WTC11 (cell line): ENCODE results near the gene COX4I1. TPM values are rescaled to one million over a fixed set of nuclear protein-coding genes. Genes with fewer than 3 reads are reported as not detected.

Source experiments
- ATAC-seq: fragments of 200-7000 bp; cut with Tn5 transposase; 2 replicates; pipeline ENCODE4 v1.10.0; 2021; ENCODE audit warnings: mild to moderate bottlenecking, moderate library complexity
- CTCF ChIA-PET: fragments of 300-600 bp; sonication (Branson Sonifier 250); formaldehyde crosslinking; loops from one replicate; lab custom pipeline; 2021; ENCODE audit warnings: antibody characterized with exemption; lab: Charles Lee
- POLR2A ChIA-PET: fragments of 350-600 bp; sonication (Branson Sonifier 250); formaldehyde crosslinking; loops from one replicate; lab custom pipeline; 2021; ENCODE audit warnings: antibody characterized with exemption; lab: Charles Lee
- DNase-seq: peaks from one replicate; pipeline ENCODE4 v3.0.0; 2021; ENCODE audit warnings: low spot score
- H3K27ac Mint-ChIP-seq: 2 replicates; pipeline ENCODE4 v1.8.0; 2021; ENCODE audit warnings: mixed read lengths
- H3K27me3 Mint-ChIP-seq: 2 replicates; pipeline ENCODE4 v1.8.0; 2021; ENCODE audit warnings: low read depth, mild to moderate bottlenecking, moderate library complexity, mixed read lengths
- H3K36me3 Mint-ChIP-seq: 2 replicates; pipeline ENCODE4 v1.8.0; 2021; ENCODE audit warnings: mixed read lengths
- H3K4me1 Mint-ChIP-seq: 2 replicates; pipeline ENCODE4 v1.8.0; 2022; ENCODE audit warnings: mixed read lengths
- H3K4me3 Mint-ChIP-seq: 2 replicates; pipeline ENCODE4 v1.8.0; 2021; ENCODE audit warnings: mild to moderate bottlenecking, moderate library complexity, mixed read lengths
- H3K9me3 Mint-ChIP-seq: 2 replicates; pipeline ENCODE4 v1.8.0; 2021; ENCODE audit warnings: mixed read lengths
- ELF4 ChIP-seq: sonication (generic); formaldehyde crosslinking; IDR thresholded peaks from 2 replicates; pipeline ENCODE4 v1.8.1; 2022; ENCODE audit warnings: low read depth, mild to moderate bottlenecking, moderate library complexity, missing genetic modification reagents
- ETV6 ChIP-seq: sonication (generic); formaldehyde crosslinking; IDR thresholded peaks from 2 replicates; pipeline ENCODE4 v1.8.1; 2022; ENCODE audit warnings: mild to moderate bottlenecking, missing genetic modification reagents
- KAT7 ChIP-seq: sonication (generic); formaldehyde crosslinking; IDR thresholded peaks from 2 replicates; pipeline ENCODE4 v1.8.1; 2023; ENCODE audit warnings: missing genetic modification reagents, mild to moderate bottlenecking, borderline replicate concordance
- NFYB ChIP-seq: sonication (generic); formaldehyde crosslinking; conservative IDR thresholded peaks from 2 replicates; pipeline ENCODE4 v1.8.0; 2022; ENCODE audit warnings: low read depth, missing genetic modification reagents
- RORB ChIP-seq: fragments of 250-450 bp; sonication (Bioruptor Pico); IDR thresholded peaks from 2 replicates; pipeline ENCODE4 v1.9.0; 2021; ENCODE audit warnings: mild to moderate bottlenecking
- ZNF263 ChIP-seq: sonication (generic); formaldehyde crosslinking; IDR thresholded peaks from 2 replicates; pipeline ENCODE4 v1.8.1; 2022; ENCODE audit warnings: low read depth, mild to moderate bottlenecking, moderate library complexity, missing genetic modification reagents
- total RNA-seq: library from RNA; stranded (reverse); gene quantifications from 3 replicates; pipeline ENCODE4 v1.2.3, GENCODE V29; 2021
- TF ChIP-seq, protein P1 (sequence below): sonication (generic); formaldehyde crosslinking; IDR thresholded peaks from 2 replicates; pipeline ENCODE4 v1.8.1; 2022; ENCODE audit warnings: missing genetic modification reagents, borderline replicate concordance
- TF ChIP-seq, protein P2 (sequence below): sonication (generic); formaldehyde crosslinking; IDR thresholded peaks from 2 replicates; pipeline ENCODE4 v1.8.0; 2022; ENCODE audit warnings: missing genetic modification reagents
- TF ChIP-seq, protein P3 (sequence below): sonication (generic); formaldehyde crosslinking; IDR thresholded peaks from 2 replicates; pipeline ENCODE4 v1.8.0; 2022; ENCODE audit warnings: mild to moderate bottlenecking, missing genetic modification reagents
- TF ChIP-seq, protein P4 (sequence below): fragments of 200-600 bp; IDR thresholded peaks from 2 replicates; pipeline ENCODE4 v1.8.0; 2022; ENCODE audit warnings: antibody characterized with exemption
- TF ChIP-seq, protein P5 (sequence below): fragments of 250-450 bp; sonication (Bioruptor Pico); conservative IDR thresholded peaks from 2 replicates; pipeline ENCODE4 v1.9.0; 2021; ENCODE audit warnings: mild to moderate bottlenecking

Gene COX4I1
- total RNA-seq, 1 experiment from 2014 or later: 618 TPM

DNA sequence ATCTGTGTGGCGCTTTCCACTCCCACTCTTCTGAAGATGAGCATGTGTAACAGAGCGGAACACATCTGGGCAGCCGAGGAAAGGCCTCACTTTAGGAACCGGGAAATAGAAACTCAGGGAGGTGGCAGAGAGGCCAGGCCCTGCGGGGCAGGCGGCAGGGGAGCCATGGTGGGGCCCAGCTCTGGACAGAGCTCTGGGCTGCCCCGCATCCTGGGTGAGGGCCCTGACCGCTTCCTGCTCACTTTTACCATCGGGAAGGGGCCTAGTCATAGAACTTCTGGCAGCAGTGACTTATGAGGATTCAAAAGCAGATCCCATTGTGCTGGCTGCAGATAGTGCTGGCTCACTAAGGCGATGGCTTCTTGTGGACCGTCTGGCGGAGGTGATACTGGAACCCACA, 22.6 kb downstream of the COX4I1 start (continued):
- TF ChIP-seq, protein P1, sequence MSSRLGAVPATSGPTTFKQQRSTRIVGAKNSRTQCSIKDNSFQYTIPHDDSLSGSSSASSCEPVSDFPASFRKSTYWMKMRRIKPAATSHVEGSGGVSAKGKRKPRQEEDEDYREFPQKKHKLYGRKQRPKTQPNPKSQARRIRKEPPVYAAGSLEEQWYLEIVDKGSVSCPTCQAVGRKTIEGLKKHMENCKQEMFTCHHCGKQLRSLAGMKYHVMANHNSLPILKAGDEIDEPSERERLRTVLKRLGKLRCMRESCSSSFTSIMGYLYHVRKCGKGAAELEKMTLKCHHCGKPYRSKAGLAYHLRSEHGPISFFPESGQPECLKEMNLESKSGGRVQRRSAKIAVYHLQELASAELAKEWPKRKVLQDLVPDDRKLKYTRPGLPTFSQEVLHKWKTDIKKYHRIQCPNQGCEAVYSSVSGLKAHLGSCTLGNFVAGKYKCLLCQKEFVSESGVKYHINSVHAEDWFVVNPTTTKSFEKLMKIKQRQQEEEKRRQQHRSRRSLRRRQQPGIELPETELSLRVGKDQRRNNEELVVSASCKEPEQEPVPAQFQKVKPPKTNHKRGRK: no peak
- TF ChIP-seq ELF4 (CRISPR knock-in tag): no peak

DNA sequence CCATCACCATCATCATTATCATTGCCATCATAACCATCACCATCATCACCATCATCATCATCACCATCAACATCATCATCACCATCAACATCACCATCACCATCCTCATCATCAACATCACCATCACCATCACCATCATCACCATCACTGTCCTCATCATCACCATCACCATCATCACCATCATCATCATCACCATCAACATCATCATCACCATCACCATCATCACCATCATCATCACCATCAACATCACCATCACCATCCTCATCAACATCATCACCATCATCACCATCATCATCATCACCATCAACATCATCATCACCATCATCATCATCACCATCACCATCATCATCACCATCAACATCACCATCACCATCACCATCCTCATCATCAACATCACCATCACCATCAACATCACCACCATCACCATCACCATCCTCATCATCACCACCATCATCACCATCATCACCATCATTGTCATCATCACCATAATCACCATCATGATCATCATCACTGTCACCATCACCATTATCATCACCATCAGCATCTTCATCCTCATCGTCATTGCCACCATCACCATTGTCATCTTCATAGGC, 23.9 kb downstream of the COX4I1 start:
- H3K4me3 Mint-ChIP-seq: no peak overlapping the region

DNA sequence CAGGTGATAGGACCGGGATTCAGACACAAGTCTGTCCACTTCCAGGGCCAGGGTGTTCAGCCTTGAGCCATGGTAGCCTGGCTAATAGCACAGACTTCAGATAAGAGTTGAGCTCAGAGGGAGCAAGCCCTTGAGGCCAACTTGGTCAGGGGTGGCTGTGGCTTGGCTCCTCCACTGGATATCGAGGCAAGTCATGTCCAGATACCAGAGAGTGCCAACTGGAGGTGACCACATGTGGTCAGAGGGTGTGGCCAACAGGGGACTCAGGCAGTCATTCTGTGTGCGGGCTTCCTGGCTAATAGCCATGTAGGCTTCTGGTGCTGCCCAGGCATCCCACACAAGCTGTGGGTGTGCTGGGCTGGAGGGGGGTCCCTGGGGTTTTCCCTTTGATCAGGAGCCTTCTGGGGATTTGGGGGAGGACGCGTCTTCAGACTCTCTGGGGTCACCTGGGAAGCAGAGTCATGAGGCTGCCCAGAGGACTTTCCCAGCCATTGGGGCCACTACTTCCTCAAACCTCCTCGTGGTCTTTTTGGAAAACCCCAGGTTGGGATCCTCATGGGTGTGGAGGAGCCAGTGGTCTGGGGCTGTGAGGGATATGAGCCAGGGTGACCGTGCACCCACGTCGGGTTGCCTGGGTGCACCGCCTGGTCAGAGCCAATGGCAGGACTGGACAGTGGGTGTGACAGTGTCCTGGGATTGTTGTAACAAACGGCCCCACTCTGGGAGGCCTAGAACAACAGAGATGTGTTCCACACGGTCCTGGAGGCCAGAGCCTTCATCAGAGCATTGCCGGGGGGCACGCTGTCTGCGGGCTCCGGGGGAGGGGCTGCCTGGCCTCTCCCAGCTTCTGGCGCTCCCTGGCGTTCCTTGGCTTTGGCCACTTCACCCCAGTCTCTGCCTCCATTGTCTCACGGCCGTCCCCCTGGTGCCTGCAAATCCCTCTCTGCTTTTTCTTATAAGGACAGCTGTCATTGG, 25.0 kb downstream of the COX4I1 start:
- Mint-ChIP-seq H3K4me1 (peaks cover 4% of the 10 kb centered on the region; the same call in 1 of the 2 replicates), H3K27me3 (peaks cover 21% of the 10 kb centered on the region), H3K36me3 (no peaks in the 10 kb centered on the region), H3K4me3 (no peak overlapping the region), H3K27ac (no peak overlapping the region), H3K9me3 (no peaks in the 10 kb centered on the region)
- ATAC-seq (no peak), DNase-seq (no peak)
- ChIA-PET CTCF (interaction anchor here (0.6 kb wide), 1 partner anchor 878 kb away, joined by 3 read pairs; no protein-coding TSS in a partner anchor), POLR2A (interaction anchor here (0.6 kb wide), 1 partner anchor 163 kb away, joined by 3 read pairs; no protein-coding TSS in a partner anchor)
- TF ChIP-seq RORB: no peak
- TF ChIP-seq, protein P2, sequence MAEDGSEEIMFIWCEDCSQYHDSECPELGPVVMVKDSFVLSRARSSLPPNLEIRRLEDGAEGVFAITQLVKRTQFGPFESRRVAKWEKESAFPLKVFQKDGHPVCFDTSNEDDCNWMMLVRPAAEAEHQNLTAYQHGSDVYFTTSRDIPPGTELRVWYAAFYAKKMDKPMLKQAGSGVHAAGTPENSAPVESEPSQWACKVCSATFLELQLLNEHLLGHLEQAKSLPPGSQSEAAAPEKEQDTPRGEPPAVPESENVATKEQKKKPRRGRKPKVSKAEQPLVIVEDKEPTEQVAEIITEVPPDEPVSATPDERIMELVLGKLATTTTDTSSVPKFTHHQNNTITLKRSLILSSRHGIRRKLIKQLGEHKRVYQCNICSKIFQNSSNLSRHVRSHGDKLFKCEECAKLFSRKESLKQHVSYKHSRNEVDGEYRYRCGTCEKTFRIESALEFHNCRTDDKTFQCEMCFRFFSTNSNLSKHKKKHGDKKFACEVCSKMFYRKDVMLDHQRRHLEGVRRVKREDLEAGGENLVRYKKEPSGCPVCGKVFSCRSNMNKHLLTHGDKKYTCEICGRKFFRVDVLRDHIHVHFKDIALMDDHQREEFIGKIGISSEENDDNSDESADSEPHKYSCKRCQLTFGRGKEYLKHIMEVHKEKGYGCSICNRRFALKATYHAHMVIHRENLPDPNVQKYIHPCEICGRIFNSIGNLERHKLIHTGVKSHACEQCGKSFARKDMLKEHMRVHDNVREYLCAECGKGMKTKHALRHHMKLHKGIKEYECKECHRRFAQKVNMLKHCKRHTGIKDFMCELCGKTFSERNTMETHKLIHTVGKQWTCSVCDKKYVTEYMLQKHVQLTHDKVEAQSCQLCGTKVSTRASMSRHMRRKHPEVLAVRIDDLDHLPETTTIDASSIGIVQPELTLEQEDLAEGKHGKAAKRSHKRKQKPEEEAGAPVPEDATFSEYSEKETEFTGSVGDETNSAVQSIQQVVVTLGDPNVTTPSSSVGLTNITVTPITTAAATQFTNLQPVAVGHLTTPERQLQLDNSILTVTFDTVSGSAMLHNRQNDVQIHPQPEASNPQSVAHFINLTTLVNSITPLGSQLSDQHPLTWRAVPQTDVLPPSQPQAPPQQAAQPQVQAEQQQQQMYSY (CRISPR knock-in tag): no peak
- TF ChIP-seq, protein P3, sequence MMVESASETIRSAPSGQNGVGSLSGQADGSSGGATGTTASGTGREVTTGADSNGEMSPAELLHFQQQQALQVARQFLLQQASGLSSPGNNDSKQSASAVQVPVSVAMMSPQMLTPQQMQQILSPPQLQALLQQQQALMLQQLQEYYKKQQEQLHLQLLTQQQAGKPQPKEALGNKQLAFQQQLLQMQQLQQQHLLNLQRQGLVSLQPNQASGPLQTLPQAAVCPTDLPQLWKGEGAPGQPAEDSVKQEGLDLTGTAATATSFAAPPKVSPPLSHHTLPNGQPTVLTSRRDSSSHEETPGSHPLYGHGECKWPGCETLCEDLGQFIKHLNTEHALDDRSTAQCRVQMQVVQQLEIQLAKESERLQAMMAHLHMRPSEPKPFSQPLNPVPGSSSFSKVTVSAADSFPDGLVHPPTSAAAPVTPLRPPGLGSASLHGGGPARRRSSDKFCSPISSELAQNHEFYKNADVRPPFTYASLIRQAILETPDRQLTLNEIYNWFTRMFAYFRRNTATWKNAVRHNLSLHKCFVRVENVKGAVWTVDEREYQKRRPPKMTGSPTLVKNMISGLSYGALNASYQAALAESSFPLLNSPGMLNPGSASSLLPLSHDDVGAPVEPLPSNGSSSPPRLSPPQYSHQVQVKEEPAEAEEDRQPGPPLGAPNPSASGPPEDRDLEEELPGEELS: no peak

More for the DNA sequence above, 23.9 kb downstream of the COX4I1 start:
- H3K27me3 Mint-ChIP-seq: peaks cover 29% of the 10 kb centered on the region
- ChIA-PET POLR2A (no interaction called here), CTCF (no interaction called here)
- ATAC-seq (no peak), DNase-seq (no peak)
- no peaks in the 10 kb centered on the region for H3K9me3 Mint-ChIP-seq
- no peak overlapping the region for H3K27ac Mint-ChIP-seq
- no peaks in the 10 kb centered on the region for H3K36me3 Mint-ChIP-seq
- TF ChIP-seq, protein P4, sequence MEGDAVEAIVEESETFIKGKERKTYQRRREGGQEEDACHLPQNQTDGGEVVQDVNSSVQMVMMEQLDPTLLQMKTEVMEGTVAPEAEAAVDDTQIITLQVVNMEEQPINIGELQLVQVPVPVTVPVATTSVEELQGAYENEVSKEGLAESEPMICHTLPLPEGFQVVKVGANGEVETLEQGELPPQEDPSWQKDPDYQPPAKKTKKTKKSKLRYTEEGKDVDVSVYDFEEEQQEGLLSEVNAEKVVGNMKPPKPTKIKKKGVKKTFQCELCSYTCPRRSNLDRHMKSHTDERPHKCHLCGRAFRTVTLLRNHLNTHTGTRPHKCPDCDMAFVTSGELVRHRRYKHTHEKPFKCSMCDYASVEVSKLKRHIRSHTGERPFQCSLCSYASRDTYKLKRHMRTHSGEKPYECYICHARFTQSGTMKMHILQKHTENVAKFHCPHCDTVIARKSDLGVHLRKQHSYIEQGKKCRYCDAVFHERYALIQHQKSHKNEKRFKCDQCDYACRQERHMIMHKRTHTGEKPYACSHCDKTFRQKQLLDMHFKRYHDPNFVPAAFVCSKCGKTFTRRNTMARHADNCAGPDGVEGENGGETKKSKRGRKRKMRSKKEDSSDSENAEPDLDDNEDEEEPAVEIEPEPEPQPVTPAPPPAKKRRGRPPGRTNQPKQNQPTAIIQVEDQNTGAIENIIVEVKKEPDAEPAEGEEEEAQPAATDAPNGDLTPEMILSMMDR: no peak
- TF ChIP-seq ZNF263 (CRISPR knock-in tag) (no peak), NFYB (CRISPR knock-in tag) (no peak), KAT7 (no peak), ETV6 (CRISPR knock-in tag) (no peak)
- TF ChIP-seq, protein P1: no peak
- TF ChIP-seq, protein P5, sequence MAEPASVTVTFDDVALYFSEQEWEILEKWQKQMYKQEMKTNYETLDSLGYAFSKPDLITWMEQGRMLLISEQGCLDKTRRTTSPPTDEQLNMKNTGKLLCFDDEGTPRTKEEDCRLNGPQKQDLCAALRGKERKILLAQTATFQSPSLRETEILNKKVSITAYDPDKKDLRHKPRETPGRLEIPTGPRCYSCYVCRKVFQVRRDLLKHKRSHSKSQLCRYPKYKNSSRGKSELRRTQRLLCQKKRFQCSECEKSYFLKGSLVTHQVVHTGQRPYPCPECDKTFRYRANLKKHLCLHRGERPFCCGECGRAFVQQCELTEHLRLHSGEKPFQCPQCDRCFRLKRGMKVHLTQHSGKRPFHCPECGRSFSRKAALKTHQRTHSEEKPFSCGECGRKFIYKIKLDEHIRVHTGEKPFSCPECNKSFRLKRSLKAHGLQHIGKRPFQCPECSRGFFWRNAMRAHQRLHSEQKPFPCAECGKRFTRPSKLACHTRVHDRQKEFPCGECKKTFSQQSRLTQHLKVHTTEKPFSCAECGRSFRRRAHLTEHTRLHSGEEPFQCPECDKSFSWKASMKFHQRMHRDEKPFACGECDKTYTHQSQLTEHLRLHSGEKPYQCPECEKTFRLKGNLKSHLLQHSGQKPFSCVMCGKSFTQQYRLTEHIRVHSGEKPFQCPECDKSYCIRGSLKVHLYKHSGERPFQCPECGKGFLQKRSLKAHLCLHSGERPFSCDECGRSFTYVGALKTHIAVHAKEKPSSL (CRISPR knock-in tag): no peak
- H3K4me1 Mint-ChIP-seq: peaks cover 4% of the 10 kb centered on the region; the same call in 1 of the 2 replicates
